Caco-2 (cell line): ENCODE measurements around the gene NSMF. TPM values are rescaled to one million over a fixed set of nuclear protein-coding genes. Genes with fewer than 3 reads are reported as not detected.

ENCODE experiments used
- BruUV-seq: library from RNA; stranded (reverse); fragments of 400-500 nt; replicated peaks from 2 replicates; lab custom pipeline; 2021; lab: Mats Ljungman, UMichigan
- CTCF ChIA-PET: fragments of 300-600 bp; sonication (Branson Sonifier 250); formaldehyde crosslinking; loops from one replicate; lab custom pipeline; 2022; ENCODE audit warnings: antibody characterized with exemption; lab: Charles Lee
- POLR2A ChIA-PET: fragments of 300-600 bp; sonication (Branson Sonifier 250); formaldehyde crosslinking; loops from one replicate; lab custom pipeline; 2022; ENCODE audit warnings: antibody characterized with exemption; lab: Charles Lee
- DNase-seq, 2 experiments: peaks; one replicate each; pipeline versions ENCODE4 v3.0.0 to v3.0.0-alpha.2; 2020 to 2022
- H3K27me3 ChIP-seq: replicated peaks from 2 replicates; pipeline ENCODE4 v1.6.0; 2011; ENCODE audit warnings: low read length; ENCODE audit not compliant: control insufficient read depth, insufficient read depth
- H3K36me3 ChIP-seq: 2 replicates; pipeline ENCODE4 v1.5.1; 2011; ENCODE audit warnings: low read length; ENCODE audit not compliant: control insufficient read depth, insufficient read depth
- H3K4me1 ChIP-seq: fragments of 250-450 bp; sonication (Bioruptor Pico); 2 replicates; pipeline ENCODE4 v1.5.1; 2020; ENCODE audit warnings: mild to moderate bottlenecking
- H3K4me3 ChIP-seq: 2 replicates; pipeline ENCODE4 v1.5.1; 2011; ENCODE audit warnings: low read depth, mild to moderate bottlenecking, control low read depth, low read length
- H3K9me3 ChIP-seq: fragments of 250-450 bp; sonication (Bioruptor Pico); 2 replicates; pipeline ENCODE4 v1.5.1; 2020; ENCODE audit warnings: mild to moderate bottlenecking, moderate library complexity
- H3K27ac Mint-ChIP-seq: one replicate; pipeline ENCODE4 v1.8.0; 2022; ENCODE audit warnings: mixed read lengths; ENCODE audit not compliant: unreplicated experiment
- H3K27me3 Mint-ChIP-seq: one replicate; pipeline ENCODE4 v1.8.0; 2022; ENCODE audit warnings: mixed read lengths; ENCODE audit not compliant: insufficient read depth, unreplicated experiment
- H3K36me3 Mint-ChIP-seq: one replicate; pipeline ENCODE4 v1.8.0; 2022; ENCODE audit warnings: mild to moderate bottlenecking, mixed read lengths; ENCODE audit not compliant: insufficient read depth, unreplicated experiment
- H3K4me1 Mint-ChIP-seq: one replicate; pipeline ENCODE4 v1.8.0; 2022; ENCODE audit warnings: low read depth, mixed read lengths; ENCODE audit not compliant: unreplicated experiment
- H3K4me3 Mint-ChIP-seq: one replicate; pipeline ENCODE4 v1.8.0; 2022; ENCODE audit warnings: mild to moderate bottlenecking, moderate library complexity, mixed read lengths; ENCODE audit not compliant: unreplicated experiment
- H3K9me3 Mint-ChIP-seq: one replicate; pipeline ENCODE4 v1.8.0; 2022; ENCODE audit warnings: mixed read lengths; ENCODE audit not compliant: unreplicated experiment
- CTCF ChIP-seq, 2 experiments: fragments of 200-600 bp in 1 of 2; IDR thresholded peaks; 1 replicate in 1 of 2; 2 replicates in 1 of 2; pipeline versions ENCODE4 v1.5.1 to v1.8.0; 2011 to 2022; ENCODE audit warnings: antibody characterized with exemption in 1 of 2, control low read depth in 1 of 2, inconsistent platforms in 1 of 2, low read depth in 1 of 2, low read length in 1 of 2, mild to moderate bottlenecking in 1 of 2, moderate library complexity in 1 of 2; ENCODE audit not compliant: insufficient read depth in 1 of 2, severe bottlenecking in 1 of 2, unreplicated experiment in 1 of 2
- intact Hi-C: fragments of 100-400 bp; cut with micrococcal nuclease; formaldehyde crosslinking; loops from one replicate; pipeline ENCODE4 v1.10.0; 2022; ENCODE audit not compliant: unreplicated experiment
- total RNA-seq: library from RNA; stranded (reverse); gene quantifications from 2 replicates; pipeline ENCODE4 v1.2.3, GENCODE V29; 2022

NSMF gene
- total RNA-seq, 1 experiment from 2014 or later = 67.6 TPM

GRCh38 chr9:137428311-137428630, 30.9 kb downstream of the NSMF start:
- no peaks in the 10 kb centered on the region for H3K27me3 ChIP-seq
- no peak overlapping the region for H3K4me3 Mint-ChIP-seq
- H3K4me3 ChIP-seq = no peak overlapping the region
- no peak for TF ChIP-seq CTCF (IDR thresholded peaks at IDR 0.05; ENCODE audit: insufficient read depth in 1 of 2, low read depth in 1 of 2, low read length in 1 of 2, severe bottlenecking in 1 of 2, unreplicated experiment in 1 of 2)
- H3K4me1 ChIP-seq = peaks cover 16% of the 10 kb centered on the region
- H3K36me3 ChIP-seq = no peaks in the 10 kb centered on the region
- H3K36me3 Mint-ChIP-seq = peaks cover 6% of the 10 kb centered on the region
- H3K9me3 ChIP-seq = no peaks in the 10 kb centered on the region
- H3K4me1 Mint-ChIP-seq = peaks cover 6% of the 10 kb centered on the region
- no peak overlapping the region for H3K27ac Mint-ChIP-seq
- ChIA-PET CTCF (interaction anchor here (1.0 kb wide), 1 partner anchor 107 kb away, joined by 3 read pairs; no protein-coding TSS in a partner anchor), POLR2A (no interaction called here)
- intact Hi-C loops = loop anchor here (1.0 kb wide), 1 partner anchor 17 kb away; no protein-coding TSS in a partner anchor
- no peaks in the 10 kb centered on the region for H3K27me3 Mint-ChIP-seq
- DNase-seq = no peak
- BruUV-seq = no TSS peak
- no peaks in the 10 kb centered on the region for H3K9me3 Mint-ChIP-seq

GRCh38 chr9:137427454-137428310, 31.5 kb downstream of the NSMF start:
- Mint-ChIP-seq H3K27me3 (no peaks in the 10 kb centered on the region), H3K36me3 (peaks cover 6% of the 10 kb centered on the region), H3K4me1 (peaks cover 6% of the 10 kb centered on the region), H3K9me3 (no peaks in the 10 kb centered on the region), H3K27ac (no peak overlapping the region), H3K4me3 (no peak overlapping the region)
- H3K27me3 ChIP-seq = no peaks in the 10 kb centered on the region
- peaks cover 16% of the 10 kb centered on the region for H3K4me1 ChIP-seq
- no peak overlapping the region for H3K4me3 ChIP-seq
- TF ChIP-seq CTCF (IDR thresholded peaks at IDR 0.05; ENCODE audit: insufficient read depth in 1 of 2, low read depth in 1 of 2, low read length in 1 of 2, severe bottlenecking in 1 of 2, unreplicated experiment in 1 of 2) = no peak
- no peak for DNase-seq
- no TSS peak for BruUV-seq
- ChIA-PET CTCF (interaction anchor here (0.6 to 1.0 kb wide), 2 partner anchors 15 to 107 kb away, joined by 3 to 6 read pairs; no protein-coding TSS in a partner anchor), POLR2A (no interaction called here)
- H3K9me3 ChIP-seq = no peaks in the 10 kb centered on the region
- no peaks in the 10 kb centered on the region for H3K36me3 ChIP-seq
- intact Hi-C loops = loop anchor here (1.0 kb wide), 1 partner anchor 18 kb away; no protein-coding TSS in a partner anchor

- TF ChIP-seq CTCF (IDR thresholded peaks at IDR 0.05; ENCODE audit: insufficient read depth in 1 of 2, low read depth in 1 of 2, low read length in 1 of 2, severe bottlenecking in 1 of 2, unreplicated experiment in 1 of 2) = no peak
- Mint-ChIP-seq H3K4me3 (no peak overlapping the region), H3K36me3 (peaks cover 6% of the 10 kb centered on the region), H3K9me3 (no peaks in the 10 kb centered on the region), H3K27me3 (no peaks in the 10 kb centered on the region), H3K4me1 (peaks cover 6% of the 10 kb centered on the region), H3K27ac (no peak overlapping the region)
- POLR2A ChIA-PET = no interaction called here
- CTCF ChIA-PET = no interaction called here
- Histone ChIP-seq H3K4me3 (no peak overlapping the region), H3K4me1 (peaks cover 16% of the 10 kb centered on the region), H3K36me3 (no peaks in the 10 kb centered on the region), H3K27me3 (no peaks in the 10 kb centered on the region), H3K9me3 (no peaks in the 10 kb centered on the region)
- peak in 1 of 2 experiments; percentile 15 for DNase-seq
- no TSS peak for BruUV-seq
- intact Hi-C loops = no loop called here
These were observed 33.0 kb downstream of the NSMF start for GRCh38 chr9:137426018-137426681.
